ENCODE data around the gene SEC14L6. TPM values are rescaled to one million over a fixed set of nuclear protein-coding genes. Genes with fewer than 3 reads are reported as not detected.

SEC14L6 gene
- total RNA-seq, 1 experiment from 2014 or later = not detected

DNA sequence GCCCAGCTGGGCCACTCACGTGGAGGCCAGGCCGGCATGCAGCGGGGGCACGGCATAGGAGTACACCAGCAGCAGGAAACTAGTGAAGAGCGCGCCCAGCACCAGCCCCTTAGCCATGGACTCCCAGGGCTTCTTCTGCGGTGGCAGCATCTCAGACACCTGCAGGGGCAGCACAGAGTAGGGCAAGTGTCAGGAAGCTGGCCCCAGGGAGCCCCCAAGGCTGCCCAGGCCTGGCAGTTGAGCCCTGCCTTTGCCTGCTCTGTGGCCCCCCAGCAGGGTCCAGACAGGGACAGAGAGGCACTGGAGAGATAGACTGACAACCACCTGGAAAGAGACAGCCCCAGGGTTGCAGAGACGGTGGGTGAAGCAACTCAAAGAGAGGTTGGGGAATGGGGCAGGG, 10.7 kb upstream of the SEC14L6 start:
- Histone ChIP-seq H3K27me3 (ENCODE audit: control insufficient read depth, insufficient read depth, low read length) (no peaks in the 10 kb centered on the region), H3K27ac (ENCODE audit: low read length) (no peak overlapping the region), H3K4me1 (ENCODE audit: control insufficient read depth, insufficient read depth, low read length) (no peaks in the 10 kb centered on the region), H3K4me3 (ENCODE audit: low read depth in 2 of 2, low read length in 2 of 2) (no peak overlapping the region), H3K36me3 (ENCODE audit: control insufficient read depth, insufficient read depth, low read length) (no peaks in the 10 kb centered on the region), H3K9me3 (ENCODE audit: control insufficient read depth, insufficient read depth, low read depth, low read length) (no peaks in the 10 kb centered on the region)
- DNase-seq (ENCODE audit: low read depth, low spot score) (no peak), ATAC-seq (no peak; the same call in 1 of the 2 replicates)
- intact Hi-C loops (cut with micrococcal nuclease; ENCODE audit: unreplicated experiment) = no loop called here
- no peak for TF ChIP-seq POLR2AphosphoS5 (IDR thresholded peaks at IDR 0.05; ENCODE audit: low read depth, low read length)
- TF ChIP-seq SIN3A (IDR thresholded peaks at IDR 0.05; ENCODE audit: borderline replicate concordance, insufficient read depth, low read depth, low read length) = no peak
- TF ChIP-seq, protein P1, sequence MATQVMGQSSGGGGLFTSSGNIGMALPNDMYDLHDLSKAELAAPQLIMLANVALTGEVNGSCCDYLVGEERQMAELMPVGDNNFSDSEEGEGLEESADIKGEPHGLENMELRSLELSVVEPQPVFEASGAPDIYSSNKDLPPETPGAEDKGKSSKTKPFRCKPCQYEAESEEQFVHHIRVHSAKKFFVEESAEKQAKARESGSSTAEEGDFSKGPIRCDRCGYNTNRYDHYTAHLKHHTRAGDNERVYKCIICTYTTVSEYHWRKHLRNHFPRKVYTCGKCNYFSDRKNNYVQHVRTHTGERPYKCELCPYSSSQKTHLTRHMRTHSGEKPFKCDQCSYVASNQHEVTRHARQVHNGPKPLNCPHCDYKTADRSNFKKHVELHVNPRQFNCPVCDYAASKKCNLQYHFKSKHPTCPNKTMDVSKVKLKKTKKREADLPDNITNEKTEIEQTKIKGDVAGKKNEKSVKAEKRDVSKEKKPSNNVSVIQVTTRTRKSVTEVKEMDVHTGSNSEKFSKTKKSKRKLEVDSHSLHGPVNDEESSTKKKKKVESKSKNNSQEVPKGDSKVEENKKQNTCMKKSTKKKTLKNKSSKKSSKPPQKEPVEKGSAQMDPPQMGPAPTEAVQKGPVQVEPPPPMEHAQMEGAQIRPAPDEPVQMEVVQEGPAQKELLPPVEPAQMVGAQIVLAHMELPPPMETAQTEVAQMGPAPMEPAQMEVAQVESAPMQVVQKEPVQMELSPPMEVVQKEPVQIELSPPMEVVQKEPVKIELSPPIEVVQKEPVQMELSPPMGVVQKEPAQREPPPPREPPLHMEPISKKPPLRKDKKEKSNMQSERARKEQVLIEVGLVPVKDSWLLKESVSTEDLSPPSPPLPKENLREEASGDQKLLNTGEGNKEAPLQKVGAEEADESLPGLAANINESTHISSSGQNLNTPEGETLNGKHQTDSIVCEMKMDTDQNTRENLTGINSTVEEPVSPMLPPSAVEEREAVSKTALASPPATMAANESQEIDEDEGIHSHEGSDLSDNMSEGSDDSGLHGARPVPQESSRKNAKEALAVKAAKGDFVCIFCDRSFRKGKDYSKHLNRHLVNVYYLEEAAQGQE (IDR thresholded peaks at IDR 0.05; ENCODE audit: insufficient read depth in 1 of 2, low read depth in 2 of 2, low read length in 1 of 2) = no peak
- TF ChIP-seq, protein P2, sequence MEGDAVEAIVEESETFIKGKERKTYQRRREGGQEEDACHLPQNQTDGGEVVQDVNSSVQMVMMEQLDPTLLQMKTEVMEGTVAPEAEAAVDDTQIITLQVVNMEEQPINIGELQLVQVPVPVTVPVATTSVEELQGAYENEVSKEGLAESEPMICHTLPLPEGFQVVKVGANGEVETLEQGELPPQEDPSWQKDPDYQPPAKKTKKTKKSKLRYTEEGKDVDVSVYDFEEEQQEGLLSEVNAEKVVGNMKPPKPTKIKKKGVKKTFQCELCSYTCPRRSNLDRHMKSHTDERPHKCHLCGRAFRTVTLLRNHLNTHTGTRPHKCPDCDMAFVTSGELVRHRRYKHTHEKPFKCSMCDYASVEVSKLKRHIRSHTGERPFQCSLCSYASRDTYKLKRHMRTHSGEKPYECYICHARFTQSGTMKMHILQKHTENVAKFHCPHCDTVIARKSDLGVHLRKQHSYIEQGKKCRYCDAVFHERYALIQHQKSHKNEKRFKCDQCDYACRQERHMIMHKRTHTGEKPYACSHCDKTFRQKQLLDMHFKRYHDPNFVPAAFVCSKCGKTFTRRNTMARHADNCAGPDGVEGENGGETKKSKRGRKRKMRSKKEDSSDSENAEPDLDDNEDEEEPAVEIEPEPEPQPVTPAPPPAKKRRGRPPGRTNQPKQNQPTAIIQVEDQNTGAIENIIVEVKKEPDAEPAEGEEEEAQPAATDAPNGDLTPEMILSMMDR (IDR thresholded peaks at IDR 0.05) = no peak
- TF ChIP-seq TCF7L2 (IDR thresholded peaks at IDR 0.05; ENCODE audit: low read depth, low read length) = no peak
- in situ Hi-C loops (cut with HindIII; ENCODE audit: low pct_unique_long_range_greater_than_20kb, low sequenced_read_pairs) = no loop called here
- ChIA-PET CTCF (no interaction called here), POLR2A (no interaction called here)
- BruUV-seq (replicated peaks) = no TSS peak

DNA sequence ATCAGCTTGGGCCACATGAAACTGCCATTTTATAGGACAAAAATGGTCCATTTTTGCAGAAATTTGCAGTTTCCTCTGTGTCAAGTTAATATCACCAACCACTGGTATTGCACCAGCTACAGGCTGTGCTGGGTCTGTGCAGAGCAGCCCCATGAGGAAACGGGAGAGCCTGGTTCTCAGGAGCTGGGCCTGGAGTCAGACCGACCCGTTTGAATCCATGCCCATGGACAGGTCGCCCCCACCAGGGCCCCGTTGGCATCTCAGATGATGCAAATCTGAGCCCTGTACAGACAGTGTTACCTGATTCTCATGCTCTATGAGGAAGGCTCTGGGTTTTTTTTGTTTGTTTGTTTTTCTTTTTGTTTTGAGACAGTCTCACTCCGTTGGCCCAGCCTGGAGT, 9.8 kb upstream of the SEC14L6 start:
- no TSS peak for BruUV-seq (replicated peaks)
- no peaks in the 10 kb centered on the region for H3K27me3 ChIP-seq (ENCODE audit: control insufficient read depth, insufficient read depth, low read length)
- H3K4me1 ChIP-seq (ENCODE audit: control insufficient read depth, insufficient read depth, low read length) = no peaks in the 10 kb centered on the region
- CTCF ChIA-PET = no interaction called here
- intact Hi-C loops (cut with micrococcal nuclease; ENCODE audit: unreplicated experiment) (no loop called here), in situ Hi-C loops (cut with HindIII; ENCODE audit: low pct_unique_long_range_greater_than_20kb, low sequenced_read_pairs) (no loop called here)
- POLR2A ChIA-PET = no interaction called here
- no peaks in the 10 kb centered on the region for H3K36me3 ChIP-seq (ENCODE audit: control insufficient read depth, insufficient read depth, low read length)
- peak; percentile 64; the same call in 1 of the 2 replicates for ATAC-seq
- H3K27ac ChIP-seq (ENCODE audit: low read length) = no peak overlapping the region
- no peak overlapping the region for H3K4me3 ChIP-seq (ENCODE audit: low read depth in 2 of 2, low read length in 2 of 2)
- no peak for TF ChIP-seq SIN3A (IDR thresholded peaks at IDR 0.05; ENCODE audit: borderline replicate concordance, insufficient read depth, low read depth, low read length)
- no peak for TF ChIP-seq POLR2AphosphoS5 (IDR thresholded peaks at IDR 0.05; ENCODE audit: low read depth, low read length)
- TF ChIP-seq, protein P1 (IDR thresholded peaks at IDR 0.05; ENCODE audit: insufficient read depth in 1 of 2, low read depth in 2 of 2, low read length in 1 of 2) = no peak
- no peak for TF ChIP-seq TCF7L2 (IDR thresholded peaks at IDR 0.05; ENCODE audit: low read depth, low read length)
- TF ChIP-seq, protein P2 (IDR thresholded peaks at IDR 0.05) = no peak; the same call in 1 of the 2 replicates
- H3K9me3 ChIP-seq (ENCODE audit: control insufficient read depth, insufficient read depth, low read depth, low read length) = no peaks in the 10 kb centered on the region
- no peak for DNase-seq (ENCODE audit: low read depth, low spot score)

Measured in Panc1 (cell line).